ENCODE data around the gene ESAM.

GRCh38 chr11:124768914-124769313 is 6.8 kb upstream of the ESAM start:
- TF ChIP-seq USF1 (IDR thresholded peaks at IDR 0.05; ENCODE audit: borderline replicate concordance, low read depth) (no peak), REST (IDR thresholded peaks at IDR 0.05; ENCODE audit: low read depth, low read length) (no peak), YY1 (IDR thresholded peaks at IDR 0.05; ENCODE audit: low read depth) (no peak), CTCF (IDR thresholded peaks at IDR 0.05) (no peak), TAF1 (IDR thresholded peaks at IDR 0.05; ENCODE audit: borderline replicate concordance, low read depth, low read length) (no peak), GATA2 (CRISPR knock-in tag; IDR thresholded peaks at IDR 0.05) (no peak), FOSL2 (IDR thresholded peaks at IDR 0.05; ENCODE audit: borderline replicate concordance, low read depth) (no peak)
